Fibroblast of villous mesenchyme (primary cell): Measurements from ENCODE around the gene LRRC4. TPM values are rescaled to one million over a fixed set of nuclear protein-coding genes. Genes with fewer than 3 reads are reported as not detected.

Experiments
- DNase-seq: peaks from one replicate; pipeline ENCODE4 v3.0.0-alpha.2; 2010; ENCODE audit warnings: low read depth
- H3K4me3 ChIP-seq: 2 replicates; pipeline ENCODE4 v1.5.1; 2011; ENCODE audit warnings: low read depth, mild to moderate bottlenecking, low read length
- CTCF ChIP-seq: IDR thresholded peaks from 2 replicates; pipeline ENCODE4 v1.5.1; 2012; ENCODE audit warnings: low read depth, mild to moderate bottlenecking, low read length; ENCODE audit not compliant: insufficient read depth
- total RNA-seq: library from RNA; depleted of rRNA; stranded (reverse); fragments of >200 nt; gene quantifications from 2 replicates; pipeline ENCODE4 v1.2.3, GENCODE V29; 2012

The LRRC4 gene
- total RNA-seq, 1 donor: under 0.01 TPM

GRCh38 chr7:128068785-128069184 is 37.5 kb upstream of the LRRC4 start:
- no peak for TF ChIP-seq CTCF
- DNase-seq: no peak
- H3K4me3 ChIP-seq: no peak overlapping the region

GRCh38 chr7:128067983-128068382 is 36.7 kb upstream of the LRRC4 start:
- DNase-seq: no peak
- H3K4me3 ChIP-seq: no peak overlapping the region
- no peak for TF ChIP-seq CTCF

GRCh38 chr7:128066858-128067257 is 35.6 kb upstream of the LRRC4 start:
- peak; percentile 16 for TF ChIP-seq CTCF
- DNase-seq: no peak
- H3K4me3 ChIP-seq: no peak overlapping the region

- H3K4me3 ChIP-seq: no peak overlapping the region
- no peak for TF ChIP-seq CTCF
- DNase-seq: no peak
These were observed 35.2 kb upstream of the LRRC4 start for GRCh38 chr7:128066395-128066794.

GRCh38 chr7:128065872-128066271 is 34.6 kb upstream of the LRRC4 start:
- no peak overlapping the region for H3K4me3 ChIP-seq
- TF ChIP-seq CTCF: no peak
- DNase-seq: peak; percentile 22

- H3K4me3 ChIP-seq: no peak overlapping the region
- no peak for DNase-seq
- TF ChIP-seq CTCF: no peak
These were observed 31.9 kb upstream of the LRRC4 start for GRCh38 chr7:128063088-128063487.

- H3K4me3 ChIP-seq: no peak overlapping the region
- no peak for DNase-seq
- TF ChIP-seq CTCF: no peak
These were observed 28.8 kb upstream of the LRRC4 start for GRCh38 chr7:128060018-128060417.
